Neural crest cell (in vitro differentiated cells): ENCODE data around the gene CHST11. TPM values are rescaled to one million over a fixed set of nuclear protein-coding genes. Genes with fewer than 3 reads are reported as not detected.

ENCODE experiments used
- DNase-seq: peaks from one replicate; pipeline ENCODE4 v3.0.0; 2021; ENCODE audit warnings: low read depth, mixed read lengths, low spot score
- H3K27ac Mint-ChIP-seq: one replicate; pipeline ENCODE4 v1.8.0; 2021; ENCODE audit warnings: mild to moderate bottlenecking, mixed read lengths; ENCODE audit not compliant: unreplicated experiment
- H3K27me3 Mint-ChIP-seq: 2 replicates; pipeline ENCODE4 v1.8.0; 2021; ENCODE audit warnings: low read depth, mild to moderate bottlenecking, mixed read lengths
- H3K36me3 Mint-ChIP-seq: 2 replicates; pipeline ENCODE4 v1.8.0; 2021; ENCODE audit warnings: low read depth, mild to moderate bottlenecking, mixed read lengths
- H3K4me1 Mint-ChIP-seq: 2 replicates; pipeline ENCODE4 v1.8.0; 2021; ENCODE audit warnings: mixed read lengths
- H3K4me3 Mint-ChIP-seq: one replicate; pipeline ENCODE4 v1.8.0; 2021; ENCODE audit warnings: mild to moderate bottlenecking, mixed read lengths
- H3K9me3 Mint-ChIP-seq: 2 replicates; pipeline ENCODE4 v1.8.0; 2021; ENCODE audit warnings: mixed read lengths
- CTCF ChIP-seq: fragments of 200-600 bp; sonication (generic); conservative IDR thresholded peaks from 2 replicates; pipeline ENCODE4 v1.5.0; 2021; ENCODE audit warnings: antibody characterized with exemption, mild to moderate bottlenecking
- total RNA-seq: library from RNA; stranded (reverse); gene quantifications from 2 replicates; pipeline ENCODE4 v1.2.1, GENCODE V29; 2021

CHST11 gene
- total RNA-seq, 1 donor from 2014 or later, result 10.0 TPM

GRCh38 chr12:104538056-104538455, 81.3 kb downstream of the CHST11 start:
- Mint-ChIP-seq H3K9me3 (no peaks in the 10 kb centered on the region), H3K4me1 (peaks cover 21% of the 10 kb centered on the region), H3K36me3 (no peaks in the 10 kb centered on the region), H3K4me3 (no peak overlapping the region), H3K27ac (no peak overlapping the region), H3K27me3 (no peaks in the 10 kb centered on the region)
- no peak for DNase-seq
- TF ChIP-seq CTCF, result no peak

- no peak for DNase-seq
- Mint-ChIP-seq H3K36me3 (no peaks in the 10 kb centered on the region), H3K4me3 (no peak overlapping the region), H3K27ac (no peak overlapping the region), H3K4me1 (peaks cover 18% of the 10 kb centered on the region), H3K9me3 (no peaks in the 10 kb centered on the region), H3K27me3 (no peaks in the 10 kb centered on the region)
- TF ChIP-seq CTCF, result no peak
These were observed 82.2 kb downstream of the CHST11 start for GRCh38 chr12:104538891-104539462.

GRCh38 chr12:104544836-104545235, 88.1 kb downstream of the CHST11 start:
- no peaks in the 10 kb centered on the region for H3K9me3 Mint-ChIP-seq
- peaks cover 3% of the 10 kb centered on the region for H3K36me3 Mint-ChIP-seq
- peak overlapping the region; percentile 82 for H3K27ac Mint-ChIP-seq
- TF ChIP-seq CTCF, result no peak
- DNase-seq, result no peak
- H3K4me1 Mint-ChIP-seq, result peaks cover 23% of the 10 kb centered on the region
- no peak overlapping the region for H3K4me3 Mint-ChIP-seq
- H3K27me3 Mint-ChIP-seq, result no peaks in the 10 kb centered on the region

- no peaks in the 10 kb centered on the region for H3K9me3 Mint-ChIP-seq
- no peak overlapping the region for H3K4me3 Mint-ChIP-seq
- H3K27ac Mint-ChIP-seq, result no peak overlapping the region
- no peak for DNase-seq
- TF ChIP-seq CTCF, result no peak
- H3K27me3 Mint-ChIP-seq, result no peaks in the 10 kb centered on the region
- H3K36me3 Mint-ChIP-seq, result peaks cover 6% of the 10 kb centered on the region
- peaks cover 16% of the 10 kb centered on the region for H3K4me1 Mint-ChIP-seq
These were observed 89.8 kb downstream of the CHST11 start for GRCh38 chr12:104546575-104546974.

GRCh38 chr12:104547235-104547634, 90.5 kb downstream of the CHST11 start:
- H3K4me1 Mint-ChIP-seq, result peaks cover 17% of the 10 kb centered on the region
- H3K27me3 Mint-ChIP-seq, result no peaks in the 10 kb centered on the region
- TF ChIP-seq CTCF, result no peak
- H3K9me3 Mint-ChIP-seq, result no peaks in the 10 kb centered on the region
- no peak overlapping the region for H3K27ac Mint-ChIP-seq
- H3K36me3 Mint-ChIP-seq, result peaks cover 6% of the 10 kb centered on the region
- no peak overlapping the region for H3K4me3 Mint-ChIP-seq
- no peak for DNase-seq
